ENCODE measurements around the gene EOLA1.
"Not testable (repeated sequence)": the region's sequence is repeated elsewhere in the genome, so short reads cannot be mapped to it uniquely, and the experiment has no call there.

Gene EOLA1

GRCh38 chrX:149497626-149498025, 43.2 kb upstream of the EOLA1 start:
- no peak for TF ChIP-seq CTCF (IDR thresholded peaks at IDR 0.05; ENCODE audit: low read depth, low read length, missing control alignments)
- DNase-seq (ENCODE audit: extremely low read depth, low read depth): no peak

DNA sequence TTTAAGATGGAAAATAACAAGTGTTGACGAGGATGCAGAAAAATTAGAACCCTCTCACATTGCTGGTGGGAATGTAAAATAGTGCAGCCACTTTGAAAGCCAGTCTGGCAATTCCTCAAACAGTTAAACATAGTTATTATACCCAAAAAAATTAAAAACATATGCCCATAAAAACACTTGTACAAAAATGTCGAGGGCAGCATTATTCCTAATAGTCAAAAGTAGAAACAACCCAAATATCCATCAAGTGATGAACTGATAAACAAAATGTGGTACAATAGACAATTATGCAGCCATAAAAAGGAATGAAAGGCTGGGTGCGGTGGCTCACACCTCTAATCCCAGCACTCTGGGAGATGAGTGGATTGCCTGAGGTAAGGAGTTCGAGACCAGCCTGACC, 42.0 kb upstream of the EOLA1 start:
- TF ChIP-seq CTCF (IDR thresholded peaks at IDR 0.05; ENCODE audit: low read depth, low read length, missing control alignments): no peak
- no peak for DNase-seq (ENCODE audit: extremely low read depth, low read depth)
- H3K4me3 ChIP-seq (replicated peaks; ENCODE audit: low read depth, low read length): no peak overlapping the region

More at GRCh38 chrX:149497626-149498025, 43.2 kb upstream of the EOLA1 start:
- H3K4me3 ChIP-seq (replicated peaks; ENCODE audit: low read depth, low read length): no peak overlapping the region

DNA sequence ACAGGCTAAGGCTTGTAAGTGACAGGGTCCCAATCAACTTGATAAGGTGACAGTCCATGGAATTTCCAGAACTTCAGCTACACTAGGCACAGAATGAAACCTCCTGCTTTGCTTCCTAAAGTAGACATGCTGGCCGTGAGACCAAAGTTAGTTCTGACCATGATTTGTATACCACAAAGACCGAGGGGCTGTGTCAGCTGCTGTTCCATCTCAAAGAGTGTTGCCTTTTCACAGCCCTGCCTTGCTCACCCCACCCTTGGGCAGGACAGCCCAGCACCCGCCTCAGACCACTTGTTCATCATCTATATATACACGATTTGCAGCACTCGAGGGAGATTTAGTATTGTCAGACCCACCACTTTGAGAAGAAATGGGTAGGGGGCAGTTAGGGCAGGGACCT, 41.0 kb upstream of the EOLA1 start:
- H3K4me3 ChIP-seq (replicated peaks; ENCODE audit: low read depth, low read length): no peak overlapping the region
- TF ChIP-seq CTCF (IDR thresholded peaks at IDR 0.05; ENCODE audit: low read depth, low read length, missing control alignments): no peak
- DNase-seq (ENCODE audit: extremely low read depth, low read depth): no peak

- not testable (repeated sequence) for H3K4me3 ChIP-seq (replicated peaks; ENCODE audit: low read depth, low read length); DNase-seq (ENCODE audit: extremely low read depth, low read depth)
Measured at GRCh38 chrX:149502923-149503322, 37.9 kb upstream of the EOLA1 start.

- not testable (repeated sequence) for DNase-seq (ENCODE audit: extremely low read depth, low read depth)
- H3K4me3 ChIP-seq (replicated peaks; ENCODE audit: low read depth, low read length): 0 out of 2 replicates have a peak overlapping the region, but pooled peaks have one; percentile 55
Measured at GRCh38 chrX:149503446-149503845, 37.4 kb upstream of the EOLA1 start.

GRCh38 chrX:149504226-149504914, 36.4 kb upstream of the EOLA1 start:
- peak; percentile 22 for TF ChIP-seq CTCF (IDR thresholded peaks at IDR 0.05; ENCODE audit: low read depth, low read length, missing control alignments)
- no peak for DNase-seq (ENCODE audit: extremely low read depth, low read depth)
- peak overlapping the region; percentile 55 for H3K4me3 ChIP-seq (replicated peaks; ENCODE audit: low read depth, low read length)

DNA sequence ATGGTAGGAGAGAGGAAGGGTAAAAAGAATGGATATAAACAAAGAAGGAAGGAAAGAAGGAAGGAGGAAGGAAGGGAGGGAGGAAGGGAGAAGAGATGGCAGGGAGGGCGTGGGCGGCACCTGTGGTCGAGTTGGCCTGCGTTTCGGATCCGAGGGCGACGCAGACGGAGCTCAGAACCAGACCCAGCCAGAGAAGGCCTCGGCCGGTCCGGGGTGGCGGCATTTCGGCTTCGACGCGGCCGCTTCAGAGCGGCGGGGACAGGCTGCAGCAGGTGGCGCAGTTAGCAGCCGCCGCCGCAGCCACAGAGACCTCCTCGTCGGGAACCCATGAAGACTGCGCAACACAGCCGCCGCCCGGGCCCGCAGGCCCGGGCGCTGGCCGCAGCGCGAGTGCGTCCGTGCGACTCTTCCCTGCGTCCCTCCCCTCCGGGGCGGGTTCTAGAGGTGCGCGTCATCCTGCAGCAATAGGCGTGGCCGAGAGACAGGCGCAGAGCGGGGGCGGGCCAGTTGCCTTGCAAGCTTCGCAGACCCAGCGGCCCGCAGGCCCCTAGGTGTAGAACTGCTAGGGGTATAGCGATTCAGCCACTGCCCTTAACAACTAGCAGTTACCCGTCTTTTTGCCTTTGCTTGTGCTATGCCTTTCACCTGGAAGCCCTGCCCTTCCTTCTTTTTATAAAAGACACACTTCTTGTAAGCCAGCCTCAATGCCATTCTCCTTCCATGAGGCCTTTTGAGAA, 35.7 kb upstream of the EOLA1 start, which contains the start of gene IDS:
Gene IDS, minus strand, starts transcription at position 392 of the 737 bp plus-strand sequence. Its CDS starts 169 bp downstream, at position 223.
- TF ChIP-seq CTCF (IDR thresholded peaks at IDR 0.05; ENCODE audit: low read depth, low read length, missing control alignments): no peak
- no peak for DNase-seq (ENCODE audit: extremely low read depth, low read depth)
- H3K4me3 ChIP-seq (replicated peaks; ENCODE audit: low read depth, low read length): peak within 1 kb of the TSS; percentile 55
